Measurements from ENCODE around the gene TOR2A.

The TOR2A gene

GRCh38 chr9:127717766-127718165 lies 17.3 kb downstream of the TOR2A start:
- H3K36me3 ChIP-seq (ENCODE audit: control insufficient read depth, insufficient read depth, low read length) = no peaks in the 10 kb centered on the region
- H3K27ac ChIP-seq (ENCODE audit: low read depth, low read length, severe bottlenecking) = no peak overlapping the region
- no peaks in the 10 kb centered on the region for H3K4me1 ChIP-seq (ENCODE audit: control insufficient read depth, insufficient read depth, low read length, poor library complexity, severe bottlenecking)
- H3K9me3 ChIP-seq (ENCODE audit: control insufficient read depth, low read length) = no peaks in the 10 kb centered on the region
- 90 to 92% methylated on average over 1 to 4 of the region's 5 CpGs for WGBS, 2 experiments (ENCODE audit: insufficient coverage in 2 of 2)
- H3K4me3 ChIP-seq (ENCODE audit: extremely low read depth, insufficient read depth, low read length, poor library complexity, severe bottlenecking) = no peak overlapping the region

DNA sequence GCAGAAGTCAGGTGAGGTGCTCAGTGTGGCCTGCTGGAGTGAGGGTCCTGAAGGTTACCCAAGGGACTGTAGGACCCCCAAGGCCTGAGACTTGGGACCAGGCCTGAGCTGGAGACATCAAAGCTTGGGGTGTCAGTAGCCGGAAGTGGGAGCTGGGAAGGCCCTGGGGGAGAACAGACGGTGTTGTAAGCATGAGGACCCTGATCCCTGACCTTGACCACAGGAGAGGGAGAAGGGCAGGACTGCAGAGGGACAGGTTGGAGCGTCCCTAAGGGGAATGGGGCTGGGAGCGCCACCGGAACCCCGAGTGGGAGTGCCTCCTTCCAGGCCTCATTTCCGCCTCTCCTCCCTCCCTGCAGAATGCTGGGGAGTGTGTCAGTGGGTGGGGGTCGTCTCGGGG lies 18.7 kb downstream of the TOR2A start:
- 88 to 95% methylated on average over 5 to 6 of the region's 9 CpGs for WGBS, 2 experiments (ENCODE audit: insufficient coverage in 2 of 2)
- H3K27ac ChIP-seq (ENCODE audit: low read depth, low read length, severe bottlenecking) = no peak overlapping the region

GRCh38 chr9:127715470-127716337 lies 19.4 kb downstream of the TOR2A start, which contains the start of the genes PTRH1 and TTC16:
Gene PTRH1 (minus strand): TSS chr9:127715663. CDS start chr9:127715639, 24 bp downstream.
Gene TTC16 (plus strand): TSS chr9:127716079. CDS start chr9:127716146, 67 bp downstream.
- WGBS, 2 experiments (ENCODE audit: insufficient coverage in 2 of 2) = 10 to 11% methylated on average over 45 to 50 of the region's 65 CpGs
- Histone ChIP-seq H3K4me3 (ENCODE audit: extremely low read depth, insufficient read depth, low read length, poor library complexity, severe bottlenecking) (peak within 1 kb of the TSS; percentile 78), H3K9me3 (ENCODE audit: control insufficient read depth, low read length) (no peaks in the 10 kb centered on the region), H3K4me1 (ENCODE audit: control insufficient read depth, insufficient read depth, low read length, poor library complexity, severe bottlenecking) (peaks cover 3% of the 10 kb centered on the region), H3K36me3 (ENCODE audit: control insufficient read depth, insufficient read depth, low read length) (no peaks in the 10 kb centered on the region), H3K27ac (ENCODE audit: low read depth, low read length, severe bottlenecking) (no peak within 1 kb of the TSS)

More for the DNA sequence above, 18.7 kb downstream of the TOR2A start:
- Histone ChIP-seq H3K36me3 (ENCODE audit: control insufficient read depth, insufficient read depth, low read length) (no peaks in the 10 kb centered on the region), H3K4me3 (ENCODE audit: extremely low read depth, insufficient read depth, low read length, poor library complexity, severe bottlenecking) (no peak overlapping the region), H3K4me1 (ENCODE audit: control insufficient read depth, insufficient read depth, low read length, poor library complexity, severe bottlenecking) (peaks cover 3% of the 10 kb centered on the region), H3K9me3 (ENCODE audit: control insufficient read depth, low read length) (no peaks in the 10 kb centered on the region)

DNA sequence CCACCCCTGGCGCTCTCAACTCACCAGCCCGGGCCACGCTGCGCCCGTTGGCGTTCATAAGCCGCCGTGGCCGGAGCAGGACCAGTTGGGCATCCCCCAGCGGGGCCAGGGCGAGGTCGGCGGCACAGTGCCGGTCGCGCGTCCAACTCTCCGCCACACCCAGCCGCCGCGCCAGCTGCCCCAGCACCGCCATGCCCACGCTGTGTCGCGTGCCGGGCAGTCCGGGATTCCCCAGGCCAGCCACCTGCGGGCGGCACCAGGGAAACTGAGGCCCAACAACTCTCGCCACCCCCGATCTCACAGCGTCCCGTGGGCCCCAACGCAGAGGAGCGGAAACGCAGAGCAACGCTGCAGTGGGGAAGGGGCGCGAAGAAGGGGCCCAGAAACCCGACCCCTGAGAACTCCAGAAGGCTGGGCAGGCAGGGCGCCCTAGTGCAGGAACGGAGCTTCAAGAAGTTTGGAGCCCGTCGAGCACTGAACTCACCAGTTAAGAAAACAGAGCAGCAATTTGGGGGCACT lies 20.1 kb downstream of the TOR2A start:
- H3K4me1 ChIP-seq (ENCODE audit: control insufficient read depth, insufficient read depth, low read length, poor library complexity, severe bottlenecking) = peaks cover 3% of the 10 kb centered on the region
- H3K9me3 ChIP-seq (ENCODE audit: control insufficient read depth, low read length) = no peaks in the 10 kb centered on the region
- 0% methylated on average over 31 to 34 of the region's 44 CpGs for WGBS, 2 experiments (ENCODE audit: insufficient coverage in 2 of 2)
- H3K27ac ChIP-seq (ENCODE audit: low read depth, low read length, severe bottlenecking) = no peak overlapping the region
- peak overlapping the region; percentile 78 for H3K4me3 ChIP-seq (ENCODE audit: extremely low read depth, insufficient read depth, low read length, poor library complexity, severe bottlenecking)
- H3K36me3 ChIP-seq (ENCODE audit: control insufficient read depth, insufficient read depth, low read length) = no peaks in the 10 kb centered on the region

DNA sequence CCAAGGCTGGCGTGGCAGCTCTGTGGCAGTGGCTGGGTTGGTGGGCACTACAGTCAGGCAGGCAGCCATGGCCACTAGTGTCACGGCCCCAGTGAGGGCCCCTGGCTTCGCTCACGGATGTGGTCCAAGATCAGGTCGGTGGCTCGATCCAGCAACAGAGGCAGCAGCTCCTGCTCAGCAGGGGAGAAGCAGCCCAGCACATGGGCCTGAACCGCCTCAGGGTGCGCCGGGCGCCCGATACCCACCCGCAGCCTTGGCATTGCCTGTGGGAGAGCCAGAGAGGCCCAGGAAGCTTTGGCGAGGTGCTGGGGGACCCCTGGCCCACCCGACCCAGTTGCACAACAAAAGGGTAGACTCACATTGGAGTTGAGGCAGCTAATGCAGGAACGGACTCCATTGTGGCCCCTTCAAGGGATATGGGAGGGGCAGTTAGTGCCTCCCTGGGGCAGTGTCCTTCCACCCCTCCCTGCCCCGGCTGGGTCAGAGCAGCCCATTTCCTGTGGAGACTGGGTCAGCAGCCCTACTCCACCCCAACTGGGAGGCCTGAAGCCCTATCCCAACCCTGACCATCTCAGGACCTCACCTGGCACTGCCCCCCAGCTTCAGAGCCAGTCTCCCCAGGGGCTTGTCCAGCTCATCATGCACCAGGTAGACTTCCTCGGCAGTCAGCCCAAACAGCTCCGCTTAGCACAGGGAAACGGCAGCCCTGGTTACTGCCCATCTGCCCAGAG lies 20.9 kb downstream of the TOR2A start:
- H3K4me1 ChIP-seq (ENCODE audit: control insufficient read depth, insufficient read depth, low read length, poor library complexity, severe bottlenecking) = peaks cover 3% of the 10 kb centered on the region

GRCh38 chr9:127712867-127713266 lies 22.2 kb downstream of the TOR2A start:
- Histone ChIP-seq H3K4me3 (ENCODE audit: extremely low read depth, insufficient read depth, low read length, poor library complexity, severe bottlenecking) (no peak overlapping the region), H3K27ac (ENCODE audit: low read depth, low read length, severe bottlenecking) (no peak overlapping the region), H3K4me1 (ENCODE audit: control insufficient read depth, insufficient read depth, low read length, poor library complexity, severe bottlenecking) (peaks cover 3% of the 10 kb centered on the region), H3K36me3 (ENCODE audit: control insufficient read depth, insufficient read depth, low read length) (no peaks in the 10 kb centered on the region), H3K9me3 (ENCODE audit: control insufficient read depth, low read length) (peaks cover 4% of the 10 kb centered on the region)
- 95 to 96% methylated on average over 3 to 4 of the region's 10 CpGs for WGBS, 2 experiments (ENCODE audit: insufficient coverage in 2 of 2)

More for the DNA sequence above, 20.9 kb downstream of the TOR2A start:
- H3K27ac ChIP-seq (ENCODE audit: low read depth, low read length, severe bottlenecking) = no peak overlapping the region
- H3K4me3 ChIP-seq (ENCODE audit: extremely low read depth, insufficient read depth, low read length, poor library complexity, severe bottlenecking) = peak overlapping the region; percentile 78
- H3K36me3 ChIP-seq (ENCODE audit: control insufficient read depth, insufficient read depth, low read length) = no peaks in the 10 kb centered on the region
- no peaks in the 10 kb centered on the region for H3K9me3 ChIP-seq (ENCODE audit: control insufficient read depth, low read length)
- WGBS, 2 experiments (ENCODE audit: insufficient coverage in 2 of 2) = 83 to 86% methylated on average over 17 to 19 of the region's 19 CpGs

DNA sequence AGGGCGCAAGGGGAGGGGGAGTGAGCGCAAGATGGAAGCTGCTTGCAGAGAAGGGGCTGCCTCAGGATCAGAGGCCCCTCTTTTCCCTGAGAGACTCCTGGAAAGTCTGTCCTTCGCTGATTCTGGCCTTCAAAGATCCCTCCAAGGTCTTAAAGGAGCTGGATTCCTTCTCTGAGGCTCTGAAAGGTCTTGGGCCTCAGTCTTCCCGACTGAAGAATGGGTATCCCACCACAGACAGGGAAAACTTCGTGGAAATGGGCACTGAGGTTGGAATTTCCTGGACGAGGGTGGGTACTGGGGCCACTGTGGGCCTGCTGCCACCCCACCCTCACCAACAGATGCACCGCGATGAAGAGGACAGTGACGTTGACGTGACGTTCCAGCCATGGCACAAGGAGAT lies 22.7 kb downstream of the TOR2A start:
- WGBS, 2 experiments (ENCODE audit: insufficient coverage in 2 of 2) = 93 to 96% methylated on average over 8 to 11 of the region's 11 CpGs
- no peaks in the 10 kb centered on the region for H3K36me3 ChIP-seq (ENCODE audit: control insufficient read depth, insufficient read depth, low read length)
- no peak overlapping the region for H3K27ac ChIP-seq (ENCODE audit: low read depth, low read length, severe bottlenecking)
- no peak overlapping the region for H3K4me3 ChIP-seq (ENCODE audit: extremely low read depth, insufficient read depth, low read length, poor library complexity, severe bottlenecking)
- peaks cover 3% of the 10 kb centered on the region for H3K4me1 ChIP-seq (ENCODE audit: control insufficient read depth, insufficient read depth, low read length, poor library complexity, severe bottlenecking)
- peaks cover 4% of the 10 kb centered on the region for H3K9me3 ChIP-seq (ENCODE audit: control insufficient read depth, low read length)

- WGBS, 2 experiments (ENCODE audit: insufficient coverage in 2 of 2) = 70 to 79% methylated on average over 10 to 11 of the region's 11 CpGs
- Histone ChIP-seq H3K36me3 (ENCODE audit: control insufficient read depth, insufficient read depth, low read length) (no peaks in the 10 kb centered on the region), H3K9me3 (ENCODE audit: control insufficient read depth, low read length) (peaks cover 4% of the 10 kb centered on the region), H3K27ac (ENCODE audit: low read depth, low read length, severe bottlenecking) (no peak overlapping the region), H3K4me3 (ENCODE audit: extremely low read depth, insufficient read depth, low read length, poor library complexity, severe bottlenecking) (no peak overlapping the region), H3K4me1 (ENCODE audit: control insufficient read depth, insufficient read depth, low read length, poor library complexity, severe bottlenecking) (peaks cover 3% of the 10 kb centered on the region)
Measured at GRCh38 chr9:127711831-127712274, 23.2 kb downstream of the TOR2A start.

GRCh38 chr9:127711226-127711701 lies 23.8 kb downstream of the TOR2A start:
- H3K4me1 ChIP-seq (ENCODE audit: control insufficient read depth, insufficient read depth, low read length, poor library complexity, severe bottlenecking) = peaks cover 3% of the 10 kb centered on the region
- H3K9me3 ChIP-seq (ENCODE audit: control insufficient read depth, low read length) = peaks cover 4% of the 10 kb centered on the region
- no peak overlapping the region for H3K4me3 ChIP-seq (ENCODE audit: extremely low read depth, insufficient read depth, low read length, poor library complexity, severe bottlenecking)
- no peak overlapping the region for H3K27ac ChIP-seq (ENCODE audit: low read depth, low read length, severe bottlenecking)
- 85 to 91% methylated on average over 8 to 9 of the region's 9 CpGs for WGBS, 2 experiments (ENCODE audit: insufficient coverage in 2 of 2)
- no peaks in the 10 kb centered on the region for H3K36me3 ChIP-seq (ENCODE audit: control insufficient read depth, insufficient read depth, low read length)

GRCh38 chr9:127710204-127710783 lies 24.8 kb downstream of the TOR2A start:
- Histone ChIP-seq H3K4me3 (ENCODE audit: extremely low read depth, insufficient read depth, low read length, poor library complexity, severe bottlenecking) (no peak overlapping the region), H3K27ac (ENCODE audit: low read depth, low read length, severe bottlenecking) (no peak overlapping the region), H3K36me3 (ENCODE audit: control insufficient read depth, insufficient read depth, low read length) (no peaks in the 10 kb centered on the region), H3K4me1 (ENCODE audit: control insufficient read depth, insufficient read depth, low read length, poor library complexity, severe bottlenecking) (peaks cover 3% of the 10 kb centered on the region), H3K9me3 (ENCODE audit: control insufficient read depth, low read length) (peaks cover 4% of the 10 kb centered on the region)
- WGBS, 2 experiments (ENCODE audit: insufficient coverage in 2 of 2) = 86 to 92% methylated on average over 9 to 10 of the region's 10 CpGs

Measured in mesodermal cell (in vitro differentiated cells).